Stimulated activated CD8-positive, alpha-beta memory T cell treated with anti-CD3 and anti-CD28 coated beads, Interleukin-7, amount 100 ng/mL, for 24 hours (primary cell): ENCODE data around the gene ANKDD1B.
A peak's percentile ranks its signal among the peaks of the same experiment; 100 is the strongest.
"Not testable (repeated sequence)": the region's sequence is repeated elsewhere in the genome, so short reads cannot be mapped to it uniquely, and the experiment has no call there.

ENCODE experiments used
- DNase-seq: peaks from one replicate; pipeline ENCODE4 v3.0.0-alpha.2; 2020; ENCODE audit warnings: low read depth

The ANKDD1B gene

GRCh38 chr5:75611311-75612225 lies at the start of gene ANKDD1B:
TSS of gene ANKDD1B (plus strand) at chr5:75611453. CDS start at chr5:75611635, 182 bp downstream.
- DNase-seq: no peak

GRCh38 chr5:75565991-75566709 lies 45.1 kb upstream of the ANKDD1B start:
- DNase-seq: not testable (repeated sequence)

- DNase-seq: peak; percentile 9
Measured at GRCh38 chr5:75566710-75567309, 44.4 kb upstream of the ANKDD1B start.

GRCh38 chr5:75567710-75568109 lies 43.5 kb upstream of the ANKDD1B start:
- DNase-seq: no peak

GRCh38 chr5:75568202-75568601 lies 43.1 kb upstream of the ANKDD1B start:
- DNase-seq: no peak

- DNase-seq: no peak
Measured at GRCh38 chr5:75571547-75571946, 39.7 kb upstream of the ANKDD1B start.

GRCh38 chr5:75574791-75575190 lies 36.5 kb upstream of the ANKDD1B start:
- no peak for DNase-seq

- not testable (repeated sequence) for DNase-seq
Measured at GRCh38 chr5:75578280-75578679, 33.0 kb upstream of the ANKDD1B start.

GRCh38 chr5:75584641-75585040 lies 26.6 kb upstream of the ANKDD1B start:
- DNase-seq: no peak

GRCh38 chr5:75588666-75589065 lies 22.6 kb upstream of the ANKDD1B start:
- DNase-seq: no peak

- DNase-seq: no peak
Measured at GRCh38 chr5:75600535-75600934, 10.7 kb upstream of the ANKDD1B start.

- no peak for DNase-seq
Measured at GRCh38 chr5:75601567-75601966, 9.7 kb upstream of the ANKDD1B start.

- no peak for DNase-seq
Measured at GRCh38 chr5:75601996-75602395, 9.3 kb upstream of the ANKDD1B start.

GRCh38 chr5:75603371-75603770 lies 7.9 kb upstream of the ANKDD1B start:
- no peak for DNase-seq

- DNase-seq: no peak
Measured at GRCh38 chr5:75603821-75604220, 7.4 kb upstream of the ANKDD1B start.

- DNase-seq: not testable (repeated sequence)
Measured at GRCh38 chr5:75607341-75607740, 3.9 kb upstream of the ANKDD1B start.

GRCh38 chr5:75608870-75609269 lies 2.4 kb upstream of the ANKDD1B start:
- DNase-seq: no peak

- DNase-seq: no peak
Measured at GRCh38 chr5:75610201-75610600, 1.1 kb upstream of the ANKDD1B start.

GRCh38 chr5:75610859-75611310 lies 368 bp upstream of the ANKDD1B start:
- DNase-seq: not testable (repeated sequence)

- no peak for DNase-seq
Measured at GRCh38 chr5:75612226-75612569, 945 bp downstream of the ANKDD1B start.

- no peak for DNase-seq
Measured at GRCh38 chr5:75612901-75613300, 1.6 kb downstream of the ANKDD1B start.

GRCh38 chr5:75614176-75614575 lies 2.9 kb downstream of the ANKDD1B start:
- no peak for DNase-seq
